HepG2 (cell line): ENCODE data around the gene CA4. TPM values are rescaled to one million over a fixed set of nuclear protein-coding genes. Genes with fewer than 3 reads are reported as not detected.
A peak's percentile ranks its signal among the peaks of the same experiment; 100 is the strongest.

Experiments
- ATAC-seq: fragments of 200-7000 bp; cut with Tn5 transposase; 3 replicates; pipeline ENCODE4 v1.9.1; 2020; ENCODE audit warnings: mild to moderate bottlenecking, moderate library complexity
- BruUV-seq: library from RNA; stranded (reverse); fragments of 400-500 nt; replicated peaks from 2 replicates; lab custom pipeline; 2021; lab: Mats Ljungman, UMichigan
- CTCF ChIA-PET: fragments of 300-600 bp; formaldehyde crosslinking; extraction: SDS; loops from one replicate; lab custom pipeline; 2021; ENCODE audit warnings: low total read pairs, inconsistent platforms, low intra/inter-chr PET ratio; lab: Yijun Ruan, JAX
- POLR2A ChIA-PET: fragments of 350-600 bp; sonication (Branson Sonifier 250); formaldehyde crosslinking; loops from one replicate; lab custom pipeline; 2020; ENCODE audit warnings: antibody characterized with exemption, inconsistent platforms; lab: Yijun Ruan, JAX
- DNase-seq: peaks from one replicate; pipeline ENCODE4 v3.0.0-alpha.2; 2015; ENCODE audit warnings: low spot score
- FAIRE-seq: peaks from 3 replicates; lab custom pipeline; 2011; peaks lifted over from hg19 to GRCh38; lab: Jason Lieb, UNC
- H2AFZ ChIP-seq: one replicate; pipeline ENCODE4 v1.6.1; 2011; ENCODE audit warnings: low read length, inconsistent platforms
- H3K27ac ChIP-seq: fragments of 300-600 bp; 3 replicates; pipeline ENCODE4 v1.8.0; 2011; ENCODE audit warnings: mixed run types, mild to moderate bottlenecking, mixed read lengths, low read length, inconsistent platforms; ENCODE audit not compliant: insufficient read depth; ENCODE audit errors: extremely low read length
- H3K27me3 ChIP-seq, 2 experiments: fragments of 200-600 bp in 1 of 2; 2 replicates in 1 of 2; 3 replicates in 1 of 2; pipeline versions ENCODE4 v1.6.0 to v1.8.0; 2011; ENCODE audit warnings: low read length in 2 of 2, mild to moderate bottlenecking in 2 of 2, moderate library complexity in 2 of 2, inconsistent platforms in 1 of 2; ENCODE audit not compliant: insufficient read depth in 2 of 2, control insufficient read depth in 1 of 2
- H3K36me3 ChIP-seq, 2 experiments: fragments of 200-600 bp in 1 of 2; replicated peaks in 1 of 2; 2 replicates in 1 of 2; 3 replicates in 1 of 2; pipeline versions ENCODE4 v1.5.1 to v1.8.0; 2011; ENCODE audit warnings: low read length in 2 of 2, inconsistent platforms in 1 of 2; ENCODE audit not compliant: insufficient read depth in 2 of 2, control insufficient read depth in 1 of 2
- H3K4me1 ChIP-seq: 2 replicates; pipeline ENCODE4 v1.5.1; 2012; ENCODE audit warnings: low read length, inconsistent platforms; ENCODE audit not compliant: insufficient read depth
- H3K4me2 ChIP-seq: 2 replicates; pipeline ENCODE4 v1.6.0; 2011; ENCODE audit warnings: low read depth, low read length, inconsistent platforms
- H3K4me3 ChIP-seq, 3 experiments: fragments of 200-600 bp in 1 of 3; sonication (generic), shearing (Covaris generic) in 1 of 3; replicated peaks in 1 of 3; 2 replicates each; pipeline ENCODE4 v1.5.1; 2011 to 2016; ENCODE audit warnings: low read length in 3 of 3, inconsistent platforms in 2 of 3, low read depth in 2 of 3, mild to moderate bottlenecking in 2 of 3, control low read depth in 1 of 3, mixed read lengths in 1 of 3; ENCODE audit not compliant: insufficient read depth in 1 of 3
- H3K79me2 ChIP-seq: one replicate; pipeline ENCODE4 v1.6.1; 2011; ENCODE audit warnings: low read length, inconsistent platforms; ENCODE audit not compliant: insufficient read depth
- H3K9ac ChIP-seq: 2 replicates; pipeline ENCODE4 v1.6.0; 2011; ENCODE audit warnings: mild to moderate bottlenecking, low read depth, low read length, inconsistent platforms; ENCODE audit not compliant: insufficient read depth
- H3K9me3 ChIP-seq: 2 replicates; pipeline ENCODE4 v1.5.1; 2012; ENCODE audit warnings: mild to moderate bottlenecking, low read length
- H4K20me1 ChIP-seq: 2 replicates; pipeline ENCODE4 v1.6.0; 2011; ENCODE audit warnings: inconsistent platforms, mild to moderate bottlenecking, low read length, moderate library complexity; ENCODE audit not compliant: insufficient read depth
- E2F5 ChIP-seq: sonication (generic); formaldehyde crosslinking; conservative IDR thresholded peaks from 2 replicates; pipeline ENCODE4 v1.4.0; 2020; ENCODE audit warnings: missing genetic modification reagents
- ETS1 ChIP-seq: sonication (generic); formaldehyde crosslinking; IDR thresholded peaks from 2 replicates; pipeline ENCODE4 v1.4.0; 2020; ENCODE audit warnings: missing genetic modification reagents
- MNT ChIP-seq: fragments of 450-650 bp; IDR thresholded peaks from 2 replicates; pipeline ENCODE4 v1.6.1; 2016
- THAP8 ChIP-seq: sonication (generic); formaldehyde crosslinking; IDR thresholded peaks from 2 replicates; pipeline ENCODE4 v1.5.1; 2020; ENCODE audit warnings: missing genetic modification reagents, mild to moderate bottlenecking, borderline replicate concordance
- ZBTB33 ChIP-seq: sonication (generic); formaldehyde crosslinking; IDR thresholded peaks from 2 replicates; pipeline ENCODE4 v1.4.0; 2020; ENCODE audit warnings: missing genetic modification reagents
- WGBS: methylation state at CpG from one replicate; pipeline ENCODE4 v1.1.6; 2017; ENCODE audit warnings: low lambda C conversion rate; 5-methylcytosine and 5-hydroxymethylcytosine counted together
- in situ Hi-C: cut with HindIII; loops from 2 replicates; pipeline ENCODE4 v1.10.0; 2017; ENCODE audit warnings: low pct_unique_long_range_greater_than_20kb; ENCODE audit not compliant: extremely low pct_ligation_motif_present
- intact Hi-C: fragments of 100-400 bp; cut with micrococcal nuclease; formaldehyde crosslinking; loops from one replicate; pipeline ENCODE4 v1.10.0; 2022; ENCODE audit not compliant: unreplicated experiment
- polyA plus RNA-seq, 8 experiments: library from polyadenylated mRNA; depleted of rRNA in 3 of 8; stranded (reverse) in 7 of 8; unstranded in 1 of 8; fragments of >200 nt; fragmentation: Illumina TruSeq in 4 of 8; extraction: Trizol in 4 of 8; gene quantifications; 2 replicates each; pipeline versions ENCODE4 v1.2.1 to v1.2.3, GENCODE V29; 2011 to 2016; ENCODE audit warnings: low read depth in 4 of 8, missing spikeins in 1 of 8, mixed read lengths in 1 of 8; ENCODE audit not compliant: insufficient read depth in 1 of 8
- total RNA-seq, 5 experiments: library from RNA; depleted of rRNA; stranded (reverse); fragments of >200 nt; fragmentation: Illumina TruSeq; extraction: Trizol; gene quantifications; 2 replicates each; pipeline ENCODE4 v1.2.3, GENCODE V29; 2016; ENCODE audit warnings: low read depth in 1 of 5

Gene CA4
- total and polyA plus RNA-seq, 2 of the 13 experiments (the other 11 are each of a cell fraction or from before 2014, with no cell fraction given) = not detected

GRCh38 chr17:60167065-60167741, 17.4 kb downstream of the CA4 start (continued):
- no peak for TF ChIP-seq ETS1 (CRISPR knock-in tag)

GRCh38 chr17:60168654-60169053, 18.9 kb downstream of the CA4 start:
- BruUV-seq = no TSS peak
- no peak for FAIRE-seq
- H3K79me2 ChIP-seq = no peaks in the 10 kb centered on the region
- H3K27me3 ChIP-seq = 0 out of 5 replicates have a peak, but pooled peaks cover 0 to 3% of the 10 kb centered on the region in 2 experiments
- H3K9me3 ChIP-seq = no peaks in the 10 kb centered on the region
- H3K9ac ChIP-seq = no peak overlapping the region
- H2AFZ ChIP-seq = no peak overlapping the region
- ChIA-PET POLR2A (no interaction called here), CTCF (no interaction called here)
- intact Hi-C loops = no loop called here
- in situ Hi-C loops = loop anchor here (10.0 kb wide), 1 partner anchor 266 kb away; no protein-coding TSS in a partner anchor
- H3K4me2 ChIP-seq = no peak overlapping the region
- TF ChIP-seq THAP8 (CRISPR knock-in tag) = no peak
- peak; percentile 30; the same call in 1 of the 2 replicates for TF ChIP-seq MNT
- TF ChIP-seq ZBTB33 (CRISPR knock-in tag) = peak; percentile 30; the same call in 1 of the 2 replicates
- no peak for TF ChIP-seq E2F5
- no peak for DNase-seq
- no peaks in the 10 kb centered on the region for H3K36me3 ChIP-seq
- no peak for ATAC-seq
- WGBS = 41% methylated on average over 7 of the region's 7 CpGs
- no peak overlapping the region for H3K27ac ChIP-seq
- no peak overlapping the region for H3K4me3 ChIP-seq
- peaks cover 55% of the 10 kb centered on the region for H3K4me1 ChIP-seq
- no peaks in the 10 kb centered on the region for H4K20me1 ChIP-seq
